Sigmoid colon (tissue), 4 donors: ENCODE data around the gene ZRANB1.

Experiments
- CTCF ChIP-seq, 4 experiments: fragments of 450-650 bp in 3 of 4; fragments of 200-600 bp in 1 of 4; IDR thresholded peaks; one replicate each; pipeline ENCODE4 v1.5.1; 2016 to 2019; ENCODE audit warnings: antibody characterized with exemption in 4 of 4, mild to moderate bottlenecking in 3 of 4, moderate library complexity in 2 of 4
- EP300 ChIP-seq, 4 donors: sonication (generic); formaldehyde crosslinking; IDR thresholded peaks; one replicate each; pipeline ENCODE4 v1.6.1; 2017; ENCODE audit warnings: antibody characterized with exemption in 4 of 4
- POLR2A ChIP-seq, 2 donors: fragments of 450-650 bp; IDR thresholded peaks; one replicate each; pipeline ENCODE4 v1.6.1; 2016; ENCODE audit warnings: antibody characterized with exemption in 2 of 2, mild to moderate bottlenecking in 2 of 2, moderate library complexity in 2 of 2
- POLR2AphosphoS5 ChIP-seq, 4 donors: sonication (generic); formaldehyde crosslinking; IDR thresholded peaks; one replicate each; pipeline ENCODE4 v1.6.1; 2017; ENCODE audit warnings: antibody characterized with exemption in 4 of 4

- TF ChIP-seq POLR2AphosphoS5 (IDR thresholded peaks at IDR 0.05) (no peak), CTCF (IDR thresholded peaks at IDR 0.05) (no peak), POLR2A (IDR thresholded peaks at IDR 0.05) (no peak), EP300 (IDR thresholded peaks at IDR 0.05) (no peak)
Measured at GRCh38 chr10:124994573-124995473, 52.9 kb downstream of the ZRANB1 start.
